ENCODE results near the gene ATRN.

The ATRN gene

GRCh38 chr20:3565851-3566250 is 95.0 kb downstream of the ATRN start:
- DNase-seq (ENCODE audit: low read depth), result no peak
- TF ChIP-seq CTCF (IDR thresholded peaks at IDR 0.05; ENCODE audit: low read depth, low read length, missing control alignments), result no peak
- no peak overlapping the region for H3K4me3 ChIP-seq (ENCODE audit: low read depth, low read length)
- in situ Hi-C loops (cut with HindIII; ENCODE audit: low sequenced_read_pairs), result no loop called here

GRCh38 chr20:3572151-3572550 is 101.3 kb downstream of the ATRN start:
- DNase-seq (ENCODE audit: low read depth), result no peak
- in situ Hi-C loops (cut with HindIII; ENCODE audit: low sequenced_read_pairs), result no loop called here
- H3K4me3 ChIP-seq (ENCODE audit: low read depth, low read length), result no peak overlapping the region
- TF ChIP-seq CTCF (IDR thresholded peaks at IDR 0.05; ENCODE audit: low read depth, low read length, missing control alignments), result no peak

- no peak for DNase-seq (ENCODE audit: low read depth)
- in situ Hi-C loops (cut with HindIII; ENCODE audit: low sequenced_read_pairs), result loop anchor here (5.0 kb wide), 1 partner anchor 36 kb away; no protein-coding TSS in a partner anchor
- TF ChIP-seq CTCF (IDR thresholded peaks at IDR 0.05; ENCODE audit: low read depth, low read length, missing control alignments), result no peak
- no peak overlapping the region for H3K4me3 ChIP-seq (ENCODE audit: low read depth, low read length)
Observed at GRCh38 chr20:3576363-3576762, 105.5 kb downstream of the ATRN start.

GRCh38 chr20:3577366-3577765 is 106.5 kb downstream of the ATRN start:
- no peak for DNase-seq (ENCODE audit: low read depth)
- TF ChIP-seq CTCF (IDR thresholded peaks at IDR 0.05; ENCODE audit: low read depth, low read length, missing control alignments), result no peak
- no peak overlapping the region for H3K4me3 ChIP-seq (ENCODE audit: low read depth, low read length)
- in situ Hi-C loops (cut with HindIII; ENCODE audit: low sequenced_read_pairs), result loop anchor here (5.0 kb wide), 1 partner anchor 35 kb away; no protein-coding TSS in a partner anchor

- no peak for TF ChIP-seq CTCF (IDR thresholded peaks at IDR 0.05; ENCODE audit: low read depth, low read length, missing control alignments)
- DNase-seq (ENCODE audit: low read depth), result no peak
- in situ Hi-C loops (cut with HindIII; ENCODE audit: low sequenced_read_pairs), result no loop called here
- no peak overlapping the region for H3K4me3 ChIP-seq (ENCODE audit: low read depth, low read length)
Observed at GRCh38 chr20:3580412-3580811, 109.6 kb downstream of the ATRN start.

- DNase-seq (ENCODE audit: low read depth), result no peak
- H3K4me3 ChIP-seq (ENCODE audit: low read depth, low read length), result no peak overlapping the region
- TF ChIP-seq CTCF (IDR thresholded peaks at IDR 0.05; ENCODE audit: low read depth, low read length, missing control alignments), result no peak
- in situ Hi-C loops (cut with HindIII; ENCODE audit: low sequenced_read_pairs), result no loop called here
Observed at GRCh38 chr20:3583765-3584164, 112.9 kb downstream of the ATRN start.

- in situ Hi-C loops (cut with HindIII; ENCODE audit: low sequenced_read_pairs), result no loop called here
Observed at GRCh38 chr20:3586093-3586492, 115.3 kb downstream of the ATRN start.

More at GRCh38 chr20:3586093-3586492, 115.3 kb downstream of the ATRN start:
- no peak overlapping the region for H3K4me3 ChIP-seq (ENCODE audit: low read depth, low read length)
- DNase-seq (ENCODE audit: low read depth), result peak; percentile 13
- TF ChIP-seq CTCF (IDR thresholded peaks at IDR 0.05; ENCODE audit: low read depth, low read length, missing control alignments), result no peak
